Colonic mucosa (tissue), 4 donors: ENCODE results near the gene ATOSB. TPM values are rescaled to one million over a fixed set of nuclear protein-coding genes. Genes with fewer than 3 reads are reported as not detected.

Source experiments
- DNase-seq: peaks from one replicate; pipeline ENCODE4 v3.0.0-alpha.2; 2020
- H3K27ac ChIP-seq: fragments of 200-600 bp; one replicate; pipeline ENCODE4 v1.8.0; 2021
- H3K27me3 ChIP-seq: fragments of 200-600 bp; one replicate; pipeline ENCODE4 v1.8.0; 2021
- H3K36me3 ChIP-seq: fragments of 200-600 bp; one replicate; pipeline ENCODE4 v1.8.0; 2021
- H3K4me1 ChIP-seq: fragments of 200-600 bp; one replicate; pipeline ENCODE4 v1.8.0; 2021; ENCODE audit warnings: mild to moderate bottlenecking
- H3K4me3 ChIP-seq: fragments of 200-600 bp; one replicate; pipeline ENCODE4 v1.8.0; 2021
- H3K9ac ChIP-seq, 2 donors: one replicate each; pipeline ENCODE4 v1.7.0; 2013; ENCODE audit warnings: control low read depth in 2 of 2, low read depth in 2 of 2, low read length in 2 of 2
- H3K9me3 ChIP-seq: fragments of 200-600 bp; one replicate; pipeline ENCODE4 v1.8.0; 2021
- CTCF ChIP-seq: fragments of 200-600 bp; IDR thresholded peaks from one replicate; pipeline ENCODE4 v1.8.0; 2022; ENCODE audit warnings: antibody characterized with exemption, mild to moderate bottlenecking
- intact Hi-C: fragments of 100-400 bp; cut with DNase I; formaldehyde crosslinking; loops from one replicate; pipeline ENCODE4 v1.14.1; 2022
- total RNA-seq, 2 donors: library from RNA; stranded (reverse); fragmentation: NEBNext Ultra II Directional in 1 of 2; extraction: Animal tissue kit (Norgen Biotek cat#: 25700) in 1 of 2; gene quantifications; one replicate each; pipeline ENCODE4 v1.2.1, GENCODE V29; 2021
- donor health status: healthy.
- donor health status: DM: no; HTN: no; CAD: no.
- donor health status: DM: no; HTN: no; CAD: no.

Gene ATOSB
- total RNA-seq, 2 donors from 2014 or later: 16.8 to 44.6 TPM

- Histone ChIP-seq H3K9ac (no peak overlapping the region), H3K27me3 (no peaks in the 10 kb centered on the region), H3K36me3 (no peaks in the 10 kb centered on the region), H3K27ac (no peak overlapping the region), H3K4me1 (no peaks in the 10 kb centered on the region), H3K9me3 (no peaks in the 10 kb centered on the region), H3K4me3 (no peak overlapping the region)
- no peak for DNase-seq
- TF ChIP-seq CTCF: no peak
- intact Hi-C loops: no loop called here
Observed at GRCh38 chr9:35142037-35142436, 26.4 kb upstream of the ATOSB start.

- Histone ChIP-seq H3K9ac (no peak overlapping the region), H3K36me3 (no peaks in the 10 kb centered on the region), H3K9me3 (no peaks in the 10 kb centered on the region), H3K27me3 (no peaks in the 10 kb centered on the region), H3K4me1 (no peaks in the 10 kb centered on the region), H3K4me3 (no peak overlapping the region), H3K27ac (no peak overlapping the region)
- intact Hi-C loops: no loop called here
- TF ChIP-seq CTCF: no peak
- no peak for DNase-seq
Observed at GRCh38 chr9:35140093-35140492, 24.4 kb upstream of the ATOSB start.

- intact Hi-C loops: no loop called here
- no peak for DNase-seq
- H3K4me1 ChIP-seq: no peaks in the 10 kb centered on the region
- no peaks in the 10 kb centered on the region for H3K36me3 ChIP-seq
- no peaks in the 10 kb centered on the region for H3K9me3 ChIP-seq
- no peak for TF ChIP-seq CTCF
- H3K4me3 ChIP-seq: no peak overlapping the region
- no peaks in the 10 kb centered on the region for H3K27me3 ChIP-seq
- H3K9ac ChIP-seq: no peak overlapping the region
- no peak overlapping the region for H3K27ac ChIP-seq
Observed at GRCh38 chr9:35136866-35137265, 21.2 kb upstream of the ATOSB start.

- H3K9ac ChIP-seq: no peak overlapping the region
- H3K4me1 ChIP-seq: no peaks in the 10 kb centered on the region
- intact Hi-C loops: no loop called here
- no peak for DNase-seq
- TF ChIP-seq CTCF: no peak
- H3K4me3 ChIP-seq: no peak overlapping the region
- H3K36me3 ChIP-seq: no peaks in the 10 kb centered on the region
- no peak overlapping the region for H3K27ac ChIP-seq
- no peaks in the 10 kb centered on the region for H3K27me3 ChIP-seq
- H3K9me3 ChIP-seq: no peaks in the 10 kb centered on the region
Observed at GRCh38 chr9:35135988-35136387, 20.3 kb upstream of the ATOSB start.

GRCh38 chr9:35134920-35135319, 19.3 kb upstream of the ATOSB start:
- Histone ChIP-seq H3K4me3 (no peak overlapping the region), H3K27ac (no peak overlapping the region), H3K4me1 (no peaks in the 10 kb centered on the region), H3K36me3 (no peaks in the 10 kb centered on the region), H3K9ac (no peak overlapping the region), H3K27me3 (no peaks in the 10 kb centered on the region), H3K9me3 (no peaks in the 10 kb centered on the region)
- DNase-seq: no peak
- intact Hi-C loops: no loop called here
- no peak for TF ChIP-seq CTCF
